ENCODE data around the gene KIAA1755.

DNA sequence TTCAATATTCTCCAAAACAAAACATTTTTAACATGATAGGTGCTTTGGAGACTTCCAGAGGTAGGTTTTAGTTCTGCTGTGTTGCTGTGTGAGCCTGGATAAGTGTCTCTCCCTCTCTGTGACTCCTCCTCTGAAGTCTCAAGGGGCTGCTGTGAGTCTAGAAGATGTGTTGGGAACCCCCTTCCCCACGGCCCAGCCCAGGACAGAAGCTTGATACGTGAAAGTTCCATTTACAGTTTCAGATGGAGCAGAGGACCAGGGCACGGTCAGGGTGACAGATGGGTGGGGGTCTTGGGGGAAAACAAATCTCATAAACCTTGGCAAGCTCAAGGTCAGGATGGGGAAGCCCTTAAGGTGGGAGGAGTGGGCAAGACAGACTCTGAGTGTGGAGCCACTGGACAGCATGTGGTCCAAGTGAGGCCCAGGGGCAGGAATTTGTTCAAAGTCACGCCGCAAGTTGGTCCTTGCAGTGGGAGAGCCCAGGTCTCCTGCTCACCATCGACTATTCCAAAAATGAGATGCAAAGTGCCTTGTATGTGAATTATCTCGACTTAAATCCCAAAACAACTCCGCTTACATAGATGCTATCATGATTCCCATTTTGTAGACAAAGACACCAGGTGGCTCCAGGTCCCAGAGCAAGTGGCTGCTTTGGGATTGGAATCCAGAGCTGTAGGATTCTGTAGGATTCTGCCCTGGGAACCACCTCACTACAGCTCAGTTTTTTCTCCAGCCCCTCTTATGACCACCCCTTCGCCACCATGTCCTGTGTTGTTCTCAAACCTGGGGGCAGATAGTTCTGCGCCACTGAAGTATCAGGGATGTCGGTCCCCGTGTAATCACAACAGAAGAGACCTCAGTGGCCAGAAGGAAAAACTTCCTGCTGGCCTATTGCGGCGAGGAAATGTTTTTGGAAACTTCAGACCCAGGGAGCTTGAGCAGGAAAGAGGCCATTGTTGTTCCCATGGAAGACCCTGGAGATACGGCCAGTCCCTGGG is 97.4 kb downstream of the KIAA1755 start:
- TF ChIP-seq, protein P1, sequence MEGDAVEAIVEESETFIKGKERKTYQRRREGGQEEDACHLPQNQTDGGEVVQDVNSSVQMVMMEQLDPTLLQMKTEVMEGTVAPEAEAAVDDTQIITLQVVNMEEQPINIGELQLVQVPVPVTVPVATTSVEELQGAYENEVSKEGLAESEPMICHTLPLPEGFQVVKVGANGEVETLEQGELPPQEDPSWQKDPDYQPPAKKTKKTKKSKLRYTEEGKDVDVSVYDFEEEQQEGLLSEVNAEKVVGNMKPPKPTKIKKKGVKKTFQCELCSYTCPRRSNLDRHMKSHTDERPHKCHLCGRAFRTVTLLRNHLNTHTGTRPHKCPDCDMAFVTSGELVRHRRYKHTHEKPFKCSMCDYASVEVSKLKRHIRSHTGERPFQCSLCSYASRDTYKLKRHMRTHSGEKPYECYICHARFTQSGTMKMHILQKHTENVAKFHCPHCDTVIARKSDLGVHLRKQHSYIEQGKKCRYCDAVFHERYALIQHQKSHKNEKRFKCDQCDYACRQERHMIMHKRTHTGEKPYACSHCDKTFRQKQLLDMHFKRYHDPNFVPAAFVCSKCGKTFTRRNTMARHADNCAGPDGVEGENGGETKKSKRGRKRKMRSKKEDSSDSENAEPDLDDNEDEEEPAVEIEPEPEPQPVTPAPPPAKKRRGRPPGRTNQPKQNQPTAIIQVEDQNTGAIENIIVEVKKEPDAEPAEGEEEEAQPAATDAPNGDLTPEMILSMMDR (conservative IDR thresholded peaks at IDR 0.05; ENCODE audit: low read length): no peak
- TF ChIP-seq EZH2phosphoT487 (IDR thresholded peaks at IDR 0.05; ENCODE audit: borderline replicate concordance): no peak
